Effector memory CD4-positive, alpha-beta T cell (primary cell): ENCODE results near the gene MTMR3.

Experiments used
- DNase-seq, 3 donors: peaks; one replicate each; pipeline ENCODE4 v3.0.0-alpha.2; 2020
- H3K27ac ChIP-seq: 2 replicates; pipeline ENCODE4 v1.7.0; 2013; ENCODE audit warnings: mild to moderate bottlenecking, low read length, moderate library complexity; ENCODE audit not compliant: insufficient read depth, poor library complexity, severe bottlenecking
- H3K27me3 ChIP-seq: replicated peaks from 2 replicates; pipeline ENCODE4 v1.7.0; 2013; ENCODE audit warnings: mild to moderate bottlenecking, low read length; ENCODE audit not compliant: insufficient read depth, control insufficient read depth, poor library complexity, severe bottlenecking
- H3K36me3 ChIP-seq: 2 replicates; pipeline ENCODE4 v1.7.0; 2013; ENCODE audit warnings: mild to moderate bottlenecking, low read length, moderate library complexity; ENCODE audit not compliant: control insufficient read depth, insufficient read depth
- H3K4me1 ChIP-seq: 2 replicates; pipeline ENCODE4 v1.7.0; 2013; ENCODE audit warnings: low read length, mild to moderate bottlenecking; ENCODE audit not compliant: control insufficient read depth, insufficient read depth, poor library complexity, severe bottlenecking
- H3K4me3 ChIP-seq: 2 replicates; pipeline ENCODE4 v1.7.0; 2013; ENCODE audit warnings: low read length, low read depth, mild to moderate bottlenecking; ENCODE audit not compliant: insufficient read depth, poor library complexity, severe bottlenecking
- H3K9me3 ChIP-seq: 2 replicates; pipeline ENCODE4 v1.7.0; 2013; ENCODE audit warnings: mild to moderate bottlenecking, low read length, moderate library complexity; ENCODE audit not compliant: control insufficient read depth

Gene MTMR3

DNA sequence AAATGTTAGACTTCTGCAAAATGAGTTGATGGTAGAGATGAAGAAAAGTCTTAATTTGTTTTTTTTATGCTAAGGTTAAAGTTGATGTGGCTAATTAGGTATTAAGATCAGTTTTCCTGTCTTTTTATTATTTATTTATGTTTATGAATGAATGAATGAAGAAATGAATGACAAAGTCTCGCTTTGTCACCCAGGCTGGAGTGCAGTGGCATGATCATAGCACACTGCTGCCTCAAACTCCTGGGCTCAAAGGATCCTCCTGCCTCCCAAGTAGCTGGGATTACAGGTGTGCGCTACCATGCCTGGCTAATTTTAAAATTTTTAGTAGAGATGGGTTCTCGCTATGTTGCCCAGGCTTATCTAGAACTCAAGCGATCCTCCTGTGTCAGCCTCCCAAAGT is 29.2 kb downstream of the MTMR3 start:
- no peaks in the 10 kb centered on the region for H3K27me3 ChIP-seq
- no peak overlapping the region for H3K27ac ChIP-seq
- no peak for DNase-seq
- H3K4me3 ChIP-seq: no peak overlapping the region
- no peaks in the 10 kb centered on the region for H3K9me3 ChIP-seq
- H3K4me1 ChIP-seq: peaks cover 6% of the 10 kb centered on the region
- no peaks in the 10 kb centered on the region for H3K36me3 ChIP-seq

DNA sequence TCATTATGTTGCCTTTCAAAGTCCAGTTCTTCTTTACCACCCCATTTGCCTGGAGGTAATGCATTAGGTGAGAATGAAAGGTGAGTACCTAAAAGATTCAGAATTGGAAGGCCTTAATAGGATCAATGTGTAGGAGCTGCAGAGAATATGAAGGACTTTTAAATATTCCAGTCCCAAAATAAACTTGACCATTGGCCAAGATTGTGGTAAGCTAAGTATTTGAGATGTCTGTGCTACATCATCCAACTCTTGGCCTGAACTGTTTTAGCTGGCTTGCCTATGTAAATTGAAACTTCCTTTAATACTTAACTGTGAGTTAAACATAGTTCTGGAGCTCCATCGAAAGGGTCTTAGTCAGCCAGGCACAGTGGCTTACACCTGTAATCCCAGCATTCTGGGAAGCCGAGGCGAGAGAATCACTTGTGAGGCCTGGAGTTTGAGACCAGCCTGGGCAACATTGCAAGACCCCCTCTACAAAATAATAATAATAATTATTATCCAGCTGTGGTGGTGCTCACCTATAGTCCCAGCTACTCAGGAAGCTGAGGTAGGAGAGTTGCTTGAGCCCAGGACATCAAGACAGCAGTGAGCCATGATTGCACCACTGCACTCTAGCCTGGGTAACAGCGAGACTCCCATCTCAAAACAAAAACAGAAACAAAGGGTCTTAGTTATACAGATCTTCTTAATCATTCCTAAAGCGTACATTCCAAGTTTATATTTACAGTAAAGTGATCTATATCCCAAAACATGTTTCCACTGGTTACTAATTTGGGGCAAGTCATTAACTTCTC is 29.8 kb downstream of the MTMR3 start:
- Histone ChIP-seq H3K27me3 (no peaks in the 10 kb centered on the region), H3K4me1 (peaks cover 6% of the 10 kb centered on the region), H3K36me3 (no peaks in the 10 kb centered on the region), H3K9me3 (no peaks in the 10 kb centered on the region), H3K4me3 (no peak overlapping the region), H3K27ac (no peak overlapping the region)
- DNase-seq: no peak

DNA sequence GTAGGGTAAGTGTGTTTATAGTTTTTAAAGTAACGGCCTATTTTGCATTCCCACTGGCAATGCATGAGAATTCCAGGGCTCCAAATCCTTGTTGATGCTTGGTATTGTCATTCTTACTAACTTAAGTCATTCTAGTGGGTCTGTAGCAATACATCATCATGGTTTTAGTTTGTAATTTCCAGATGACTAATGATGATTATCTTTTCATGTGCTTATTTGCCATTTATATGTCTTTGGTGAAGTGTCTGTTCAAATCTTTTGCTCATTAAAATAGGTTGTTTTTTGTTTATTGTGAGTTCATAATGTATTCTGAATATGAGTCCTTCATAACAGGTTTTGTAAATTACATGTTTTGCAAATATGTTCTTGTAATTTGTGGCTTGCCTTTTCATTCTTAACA is 31.2 kb downstream of the MTMR3 start:
- H3K9me3 ChIP-seq: no peaks in the 10 kb centered on the region
- no peak for DNase-seq
- H3K27me3 ChIP-seq: no peaks in the 10 kb centered on the region
- no peak overlapping the region for H3K27ac ChIP-seq
- H3K4me3 ChIP-seq: no peak overlapping the region
- peaks cover 6% of the 10 kb centered on the region for H3K4me1 ChIP-seq
- no peaks in the 10 kb centered on the region for H3K36me3 ChIP-seq

DNA sequence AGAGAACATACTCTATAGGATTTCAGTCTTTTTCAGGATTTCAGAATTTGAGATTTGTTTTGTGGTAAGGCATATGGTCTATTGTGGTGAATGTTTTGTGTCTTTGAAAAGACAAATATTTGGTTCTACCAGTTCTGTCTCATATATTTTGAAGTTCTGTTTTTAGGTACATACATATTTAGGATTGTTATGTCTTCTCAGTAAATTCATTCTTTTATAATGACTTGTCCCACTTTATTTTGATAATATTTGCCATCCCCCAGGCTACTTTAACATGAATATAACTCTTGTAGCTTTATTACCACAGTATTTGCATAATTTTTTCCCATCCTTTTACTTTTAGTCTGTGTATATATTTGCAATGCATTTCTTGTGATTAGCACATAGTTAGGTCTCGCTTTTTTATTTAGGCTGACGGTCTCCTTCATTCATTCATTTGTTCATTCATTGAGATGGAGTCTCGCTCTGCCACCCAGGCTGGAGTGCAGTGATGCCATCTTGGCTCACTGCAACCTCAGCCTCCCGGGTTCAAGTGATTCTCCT is 32.1 kb downstream of the MTMR3 start:
- H3K36me3 ChIP-seq: no peaks in the 10 kb centered on the region
- H3K9me3 ChIP-seq: no peaks in the 10 kb centered on the region
- no peaks in the 10 kb centered on the region for H3K27me3 ChIP-seq
- DNase-seq: no peak
- peaks cover 6% of the 10 kb centered on the region for H3K4me1 ChIP-seq
- H3K4me3 ChIP-seq: no peak overlapping the region
- no peak overlapping the region for H3K27ac ChIP-seq

DNA sequence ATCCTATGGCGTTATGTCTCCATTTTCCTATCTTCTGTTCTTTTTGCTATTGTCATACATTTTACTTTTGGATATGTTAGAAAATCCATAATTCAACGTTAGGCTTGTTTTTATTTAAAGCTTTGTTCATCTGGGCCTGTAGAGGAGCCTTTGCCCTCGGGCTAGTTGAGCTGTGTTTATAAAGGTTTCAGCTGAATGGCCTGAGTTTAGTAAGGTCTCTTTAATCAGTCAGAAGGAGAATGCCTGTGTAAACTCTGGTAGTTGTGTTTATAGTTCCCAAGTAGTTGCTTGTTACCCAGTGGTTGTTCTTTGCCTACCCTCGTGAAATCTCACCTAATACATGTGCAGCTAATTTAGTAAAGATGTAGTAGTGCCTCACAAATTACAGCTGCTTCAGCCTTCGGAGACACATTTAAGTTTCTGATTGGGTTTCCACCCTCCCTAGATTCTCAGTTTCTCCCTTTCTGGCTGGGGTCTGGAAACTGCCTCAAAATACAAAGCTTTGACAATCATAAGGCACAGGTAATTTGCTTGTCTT is 33.1 kb downstream of the MTMR3 start:
- H3K4me3 ChIP-seq: no peak overlapping the region
- H3K4me1 ChIP-seq: peaks cover 6% of the 10 kb centered on the region
- H3K27ac ChIP-seq: no peak overlapping the region
- no peaks in the 10 kb centered on the region for H3K36me3 ChIP-seq
- DNase-seq: no peak
- no peaks in the 10 kb centered on the region for H3K27me3 ChIP-seq
- H3K9me3 ChIP-seq: no peaks in the 10 kb centered on the region

DNA sequence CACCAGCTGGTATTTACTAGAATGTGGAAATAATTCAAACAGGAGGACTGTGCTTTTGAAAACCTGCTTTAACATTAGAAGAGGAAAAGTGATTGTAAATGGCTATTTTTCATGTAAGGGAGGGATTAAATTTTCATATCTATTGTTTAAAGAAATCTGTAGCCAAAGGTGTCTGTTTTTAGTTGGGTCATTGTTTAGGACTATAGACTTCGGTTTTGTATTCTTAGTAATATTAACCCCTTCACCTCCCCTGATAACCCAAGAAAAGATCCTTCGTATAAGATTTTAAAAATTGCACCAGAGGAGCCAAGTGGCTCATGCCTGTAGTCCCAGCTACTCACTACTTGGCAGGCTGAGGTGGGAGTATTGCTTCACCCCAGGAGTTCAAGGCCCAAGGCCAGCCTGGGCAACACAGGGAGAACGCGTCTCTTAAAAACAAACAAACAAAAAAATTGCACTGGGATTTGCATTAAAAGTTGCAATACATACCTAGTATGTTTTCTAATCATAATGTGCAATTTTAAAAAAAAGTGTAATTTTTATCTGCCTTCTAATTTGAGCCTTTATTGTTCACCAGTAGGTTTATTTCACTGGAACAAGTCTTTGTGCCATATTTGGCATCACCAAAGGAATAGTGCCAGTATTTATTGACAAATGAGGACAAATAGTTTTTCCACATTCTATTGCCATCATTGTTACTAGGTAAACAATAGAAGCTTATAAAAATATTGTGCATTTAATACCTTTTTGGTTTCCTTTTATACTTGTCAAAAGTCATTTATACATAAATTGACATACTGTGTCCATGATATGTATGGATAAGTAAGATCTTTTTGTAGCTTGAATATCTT is 34.3 kb downstream of the MTMR3 start:
- Histone ChIP-seq H3K4me1 (peaks cover 6% of the 10 kb centered on the region), H3K9me3 (no peaks in the 10 kb centered on the region), H3K27ac (no peak overlapping the region), H3K27me3 (no peaks in the 10 kb centered on the region), H3K4me3 (no peak overlapping the region), H3K36me3 (no peaks in the 10 kb centered on the region)
- no peak for DNase-seq

DNA sequence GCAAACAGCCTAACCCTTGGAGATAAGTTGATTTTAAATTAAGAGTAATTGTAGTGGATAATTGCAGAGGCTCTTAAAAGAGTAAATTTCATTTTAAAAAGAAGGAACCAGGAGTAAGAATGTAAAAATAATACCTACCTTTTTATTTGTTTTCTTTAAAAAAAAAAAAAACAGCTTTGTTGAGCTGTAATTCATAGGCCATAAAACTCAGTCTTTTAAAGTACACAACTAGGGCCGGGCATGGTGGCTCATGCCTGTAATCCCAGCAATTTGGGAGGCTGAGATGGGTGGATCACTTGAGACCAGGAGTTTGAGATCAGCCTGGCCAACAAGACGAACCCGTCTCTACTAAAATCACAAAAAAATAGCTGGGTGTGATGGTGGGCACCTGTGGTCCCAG is 42.4 kb downstream of the MTMR3 start:
- H3K9me3 ChIP-seq: no peaks in the 10 kb centered on the region
- no peak overlapping the region for H3K4me3 ChIP-seq
- no peaks in the 10 kb centered on the region for H3K27me3 ChIP-seq
- no peaks in the 10 kb centered on the region for H3K4me1 ChIP-seq
- no peak for DNase-seq
- H3K36me3 ChIP-seq: no peaks in the 10 kb centered on the region
- no peak overlapping the region for H3K27ac ChIP-seq

DNA sequence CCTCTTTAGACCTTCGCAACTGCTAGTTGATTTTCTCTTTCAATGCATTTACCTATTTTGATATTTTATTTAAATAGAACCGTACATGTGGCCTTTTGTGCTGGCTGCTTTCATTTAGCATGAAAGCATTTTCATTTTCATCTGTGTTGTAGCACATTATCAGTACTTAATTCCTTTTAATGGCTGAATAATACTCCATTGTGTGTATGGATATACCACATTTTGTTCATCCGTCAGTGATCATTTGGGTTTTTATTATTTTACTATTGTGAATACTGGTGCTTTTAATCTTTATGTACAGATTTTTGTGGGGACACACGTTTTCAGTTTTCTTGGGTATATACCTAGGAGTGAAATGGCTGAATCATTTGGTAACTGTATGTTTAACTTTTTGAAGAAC is 43.1 kb downstream of the MTMR3 start:
- no peak for DNase-seq
- H3K27me3 ChIP-seq: no peaks in the 10 kb centered on the region
- H3K27ac ChIP-seq: no peak overlapping the region
- no peak overlapping the region for H3K4me3 ChIP-seq
- no peaks in the 10 kb centered on the region for H3K9me3 ChIP-seq
- no peaks in the 10 kb centered on the region for H3K36me3 ChIP-seq
- H3K4me1 ChIP-seq: no peaks in the 10 kb centered on the region

DNA sequence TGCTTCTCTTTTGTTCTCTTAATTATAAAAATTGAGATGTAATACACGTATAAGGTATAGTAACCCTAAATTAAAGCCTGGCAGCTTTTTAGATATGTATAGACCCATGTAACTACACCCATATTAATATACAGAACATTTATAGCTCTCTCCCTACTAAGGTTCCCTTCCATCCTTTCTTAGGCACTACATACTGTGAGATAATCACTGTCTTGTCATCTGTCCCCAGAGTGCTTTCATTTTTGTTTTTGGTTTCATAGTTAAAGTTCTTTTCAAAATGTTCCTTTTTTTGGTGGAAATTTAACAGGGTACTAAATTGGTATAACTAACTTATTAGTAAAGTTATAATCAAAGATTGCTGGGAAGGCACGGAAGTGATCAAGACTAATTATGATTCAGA is 49.2 kb downstream of the MTMR3 start:
- H3K27me3 ChIP-seq: no peaks in the 10 kb centered on the region
- no peaks in the 10 kb centered on the region for H3K4me1 ChIP-seq
- no peak overlapping the region for H3K4me3 ChIP-seq
- no peaks in the 10 kb centered on the region for H3K36me3 ChIP-seq
- H3K27ac ChIP-seq: no peak overlapping the region
- H3K9me3 ChIP-seq: no peaks in the 10 kb centered on the region
- DNase-seq: no peak

DNA sequence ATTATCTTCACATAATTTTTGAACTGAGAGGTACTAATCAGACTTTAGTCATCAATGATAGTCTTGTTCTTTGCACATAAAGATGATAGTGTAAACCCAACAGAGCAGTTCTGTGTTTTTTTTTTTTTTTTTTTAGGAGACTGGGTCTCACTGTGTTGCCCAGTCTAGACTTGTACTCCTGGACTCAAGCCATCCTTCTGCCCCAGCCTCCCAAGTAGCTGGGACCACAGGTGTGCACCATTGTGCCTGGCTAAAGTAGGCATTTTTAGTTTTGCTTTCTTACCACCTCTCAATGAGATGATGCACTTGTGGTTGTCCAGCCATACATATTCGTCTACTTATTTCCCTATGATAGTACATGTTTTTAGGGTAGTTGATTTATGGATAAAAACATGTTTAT is 50.6 kb downstream of the MTMR3 start:
- H3K36me3 ChIP-seq: no peaks in the 10 kb centered on the region
- no peaks in the 10 kb centered on the region for H3K9me3 ChIP-seq
- H3K27ac ChIP-seq: no peak overlapping the region
- no peaks in the 10 kb centered on the region for H3K27me3 ChIP-seq
- H3K4me1 ChIP-seq: no peaks in the 10 kb centered on the region
- DNase-seq: no peak
- H3K4me3 ChIP-seq: no peak overlapping the region
